GM12865 (cell line): ENCODE results near the gene CAPN2.

ENCODE experiments used
- DNase-seq: peaks from one replicate; pipeline ENCODE4 v3.0.0; 2010; ENCODE audit warnings: low read depth
- H3K4me3 ChIP-seq: 2 replicates; pipeline ENCODE4 v1.5.1; 2011; ENCODE audit warnings: mild to moderate bottlenecking, low read depth, low read length, control low read depth
- TF ChIP-seq, protein P1 (sequence below): IDR thresholded peaks from 2 replicates; pipeline ENCODE4 v1.5.1; 2011; ENCODE audit warnings: low read length, control low read depth, low read depth, inconsistent platforms; ENCODE audit not compliant: insufficient read depth; ENCODE audit errors: missing control alignments

Gene CAPN2

DNA sequence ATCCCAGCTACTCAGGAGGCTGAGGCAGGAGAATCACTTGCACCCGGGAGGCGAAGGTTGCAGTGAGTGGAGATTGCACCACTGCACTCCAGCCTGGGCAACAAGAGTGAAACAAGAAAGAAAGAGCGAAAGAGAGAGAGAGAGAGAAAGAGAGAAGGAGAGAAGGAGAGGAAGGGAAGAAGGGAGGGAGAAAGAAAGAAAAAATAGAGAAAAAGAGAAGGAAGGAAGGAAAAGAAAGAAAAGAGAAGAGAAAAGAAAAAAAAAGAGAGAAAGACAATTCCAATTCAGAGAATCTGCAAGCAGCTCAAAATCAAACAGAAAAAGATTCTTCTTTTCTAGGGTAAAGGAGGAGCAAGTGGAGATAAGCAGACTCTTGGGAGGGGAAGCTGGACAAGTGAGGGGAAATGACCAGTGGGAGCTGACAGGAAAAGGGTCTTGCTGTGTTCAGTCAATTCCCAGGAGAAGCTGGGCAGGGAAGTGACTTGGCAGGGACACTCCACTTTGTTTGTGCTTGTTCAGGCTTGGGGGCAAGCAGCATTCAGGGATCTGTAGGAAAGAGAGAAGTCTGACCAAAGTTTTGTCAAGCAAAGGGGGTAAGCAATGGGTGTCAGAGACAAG, 3.6 kb upstream of the CAPN2 start:
- no peak overlapping the region for H3K4me3 ChIP-seq
- DNase-seq: no peak
- TF ChIP-seq, protein P1, sequence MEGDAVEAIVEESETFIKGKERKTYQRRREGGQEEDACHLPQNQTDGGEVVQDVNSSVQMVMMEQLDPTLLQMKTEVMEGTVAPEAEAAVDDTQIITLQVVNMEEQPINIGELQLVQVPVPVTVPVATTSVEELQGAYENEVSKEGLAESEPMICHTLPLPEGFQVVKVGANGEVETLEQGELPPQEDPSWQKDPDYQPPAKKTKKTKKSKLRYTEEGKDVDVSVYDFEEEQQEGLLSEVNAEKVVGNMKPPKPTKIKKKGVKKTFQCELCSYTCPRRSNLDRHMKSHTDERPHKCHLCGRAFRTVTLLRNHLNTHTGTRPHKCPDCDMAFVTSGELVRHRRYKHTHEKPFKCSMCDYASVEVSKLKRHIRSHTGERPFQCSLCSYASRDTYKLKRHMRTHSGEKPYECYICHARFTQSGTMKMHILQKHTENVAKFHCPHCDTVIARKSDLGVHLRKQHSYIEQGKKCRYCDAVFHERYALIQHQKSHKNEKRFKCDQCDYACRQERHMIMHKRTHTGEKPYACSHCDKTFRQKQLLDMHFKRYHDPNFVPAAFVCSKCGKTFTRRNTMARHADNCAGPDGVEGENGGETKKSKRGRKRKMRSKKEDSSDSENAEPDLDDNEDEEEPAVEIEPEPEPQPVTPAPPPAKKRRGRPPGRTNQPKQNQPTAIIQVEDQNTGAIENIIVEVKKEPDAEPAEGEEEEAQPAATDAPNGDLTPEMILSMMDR: no peak

DNA sequence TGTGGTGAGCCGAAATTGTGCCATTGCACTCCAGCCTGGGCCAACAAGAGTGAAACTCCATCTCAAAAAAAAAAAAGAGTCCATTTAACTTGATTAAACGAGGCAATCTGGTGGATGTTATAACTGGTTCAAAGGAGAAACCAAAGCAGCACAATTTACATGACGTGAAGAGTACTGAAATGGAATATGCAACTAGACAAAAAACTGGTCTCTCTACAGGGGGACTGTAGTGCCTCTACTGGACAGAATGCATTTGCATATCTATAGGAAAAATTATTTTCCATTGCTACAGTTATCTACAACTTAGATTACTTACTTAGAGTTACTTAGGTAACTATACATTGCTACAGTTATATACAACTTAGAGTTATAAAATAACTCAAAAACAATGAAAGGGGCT, 2.7 kb upstream of the CAPN2 start:
- TF ChIP-seq, protein P1: no peak
- DNase-seq: no peak
- no peak overlapping the region for H3K4me3 ChIP-seq

DNA sequence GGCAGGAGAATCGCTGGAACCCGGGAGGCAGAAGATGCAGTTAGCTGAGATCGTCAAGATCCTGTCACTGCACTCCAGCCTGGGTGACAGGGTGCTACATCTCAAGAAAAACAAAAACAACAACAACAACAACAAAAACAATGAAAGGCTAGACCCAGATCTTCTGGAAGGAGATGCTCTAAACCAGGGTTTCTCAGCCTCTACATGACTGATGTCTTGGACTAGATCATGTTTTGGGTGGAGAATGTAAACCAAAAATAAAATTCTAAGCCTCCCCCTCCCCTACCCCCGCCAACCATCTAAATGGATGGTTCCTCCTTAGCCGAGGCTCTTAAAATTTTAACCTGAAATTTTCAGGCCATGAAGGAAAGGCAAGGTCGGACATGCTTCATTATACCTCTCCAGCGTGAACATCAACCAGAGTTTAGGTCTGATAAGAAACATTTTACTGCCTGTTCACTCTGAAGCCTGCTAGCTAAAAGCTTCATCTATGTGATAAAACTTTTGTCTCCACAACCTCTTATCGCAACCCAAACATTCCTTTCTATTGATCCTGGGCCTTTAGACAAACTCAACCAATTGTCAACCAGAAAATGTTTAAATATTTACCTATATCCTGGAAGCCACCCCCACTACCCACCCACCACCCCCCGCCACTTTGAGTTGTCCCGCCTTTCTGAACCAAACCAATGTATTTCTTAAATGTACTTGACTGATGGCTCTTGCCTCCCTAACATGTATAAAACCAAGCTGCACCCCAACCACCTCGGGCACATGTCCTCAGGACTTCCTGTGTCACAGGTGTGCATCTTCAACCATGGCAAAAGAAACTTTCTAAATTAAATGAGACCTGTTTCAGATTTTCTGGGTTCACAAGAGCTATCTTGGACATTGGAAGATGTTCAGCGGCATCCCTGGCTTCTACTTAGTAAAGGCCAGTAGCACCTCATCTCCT, 1.9 kb upstream of the CAPN2 start:
- no peak for DNase-seq
- H3K4me3 ChIP-seq: no peak overlapping the region
- TF ChIP-seq, protein P1: no peak

DNA sequence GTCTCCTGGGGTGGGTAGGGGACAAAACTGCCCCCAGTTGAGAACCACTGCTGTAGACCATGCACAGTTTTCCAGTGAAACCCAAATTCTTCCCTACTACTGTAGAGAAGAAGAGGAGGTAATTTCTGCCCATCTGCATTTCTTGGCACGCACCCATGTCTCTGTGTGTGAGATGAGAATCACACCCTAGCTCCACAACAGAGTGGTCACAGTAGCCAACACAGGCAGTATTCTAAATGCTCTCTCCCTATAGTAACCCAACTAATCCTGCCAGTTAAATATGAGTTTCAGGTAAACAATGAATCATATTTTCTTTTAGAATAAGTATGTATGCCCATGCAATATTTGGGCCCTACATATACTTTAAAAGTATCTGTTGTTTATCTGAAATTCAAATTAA, 1.2 kb upstream of the CAPN2 start:
- TF ChIP-seq, protein P1: no peak
- H3K4me3 ChIP-seq: no peak overlapping the region
- no peak for DNase-seq

DNA sequence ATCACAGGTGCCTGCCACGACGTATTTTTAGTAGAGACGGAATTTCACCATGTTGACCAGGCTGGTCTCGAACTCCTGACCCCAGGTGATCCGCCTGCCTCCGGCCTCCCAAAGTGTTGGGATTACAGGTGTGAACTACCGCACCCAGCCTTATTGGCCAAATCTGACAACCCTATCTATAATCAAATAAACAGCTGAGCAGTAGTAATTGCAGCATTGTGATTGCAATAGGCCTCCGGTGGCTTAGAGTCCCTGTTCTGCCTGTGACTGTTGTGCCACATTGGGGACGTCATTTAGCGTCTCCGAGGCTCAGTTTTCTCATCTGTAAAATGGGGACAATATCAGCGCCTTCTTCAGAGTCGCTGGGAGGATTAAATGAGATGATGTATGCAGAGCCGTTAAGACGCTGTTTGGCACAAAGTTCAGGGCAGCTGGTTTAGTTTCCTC, 569 bp upstream of the CAPN2 start:
- TF ChIP-seq, protein P1: no peak
- H3K4me3 ChIP-seq: peak overlapping the region; percentile 46
- no peak for DNase-seq

DNA sequence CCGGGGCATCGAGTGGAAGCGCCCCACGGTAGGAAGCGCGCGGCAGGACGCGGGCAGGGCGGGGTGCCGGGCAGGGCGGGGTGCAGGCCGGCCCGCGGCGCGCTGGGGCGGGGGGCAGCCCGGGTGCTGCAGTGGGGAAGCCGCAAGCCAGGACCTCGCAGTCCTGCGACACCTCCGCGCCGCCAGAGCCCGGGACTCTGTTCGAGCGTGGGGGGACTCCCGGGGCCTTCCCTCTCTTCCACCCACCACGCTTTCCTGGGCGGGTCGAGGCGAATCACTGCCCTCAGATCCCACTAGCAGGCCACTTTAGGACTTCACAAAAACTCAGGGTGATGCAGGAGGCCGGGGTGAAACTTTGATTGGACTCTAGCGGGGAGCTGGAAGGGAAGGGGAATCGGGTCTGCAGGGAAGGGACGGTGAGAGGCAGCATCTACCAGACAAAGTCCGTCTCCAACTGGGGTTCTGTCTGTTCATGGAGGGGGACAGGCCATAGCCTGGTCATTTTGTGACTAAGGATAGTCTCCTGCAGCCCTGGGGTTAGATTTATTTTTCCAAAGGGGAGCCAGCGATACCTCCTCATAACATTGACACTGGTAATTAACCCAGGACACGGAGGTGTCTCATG, 623 bp downstream of the CAPN2 start:
- TF ChIP-seq, protein P1: no peak
- DNase-seq: peak; percentile 52
- peak overlapping the region; percentile 63 for H3K4me3 ChIP-seq
